Myocyte (in vitro differentiated cells): ENCODE results near the gene TRHDE. TPM values are rescaled to one million over a fixed set of nuclear protein-coding genes. Genes with fewer than 3 reads are reported as not detected.

Experiments
- DNase-seq: peaks from one replicate; pipeline ENCODE4 v3.0.0-alpha.2; 2012; ENCODE audit warnings: low read depth
- total RNA-seq: library from RNA; depleted of rRNA; stranded (reverse); fragments of >200 nt; gene quantifications from 2 replicates; pipeline ENCODE4 v1.2.3, GENCODE V29; 2014

The TRHDE gene
- total RNA-seq, 1 donor from 2014 or later, result not detected

DNA sequence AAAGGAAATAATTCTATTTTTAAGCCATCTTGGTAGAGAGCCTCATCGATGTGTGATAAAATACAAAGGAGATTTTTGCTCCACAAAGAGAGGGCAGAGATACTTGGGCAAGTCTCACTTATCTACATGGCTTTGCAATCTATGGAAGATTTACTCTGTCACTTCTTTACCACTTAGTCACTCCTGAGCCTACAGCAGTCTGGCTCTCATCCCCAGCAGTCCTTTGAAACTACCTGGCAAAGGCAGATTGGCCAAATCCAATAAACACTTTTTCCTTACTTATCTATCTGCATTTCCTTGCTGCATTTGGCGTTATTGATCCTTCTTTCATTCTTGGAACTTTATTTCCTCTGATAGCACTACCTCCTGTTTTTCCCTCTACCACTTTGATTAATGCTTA, 170.0 kb downstream of the TRHDE start:
- DNase-seq, result no peak

DNA sequence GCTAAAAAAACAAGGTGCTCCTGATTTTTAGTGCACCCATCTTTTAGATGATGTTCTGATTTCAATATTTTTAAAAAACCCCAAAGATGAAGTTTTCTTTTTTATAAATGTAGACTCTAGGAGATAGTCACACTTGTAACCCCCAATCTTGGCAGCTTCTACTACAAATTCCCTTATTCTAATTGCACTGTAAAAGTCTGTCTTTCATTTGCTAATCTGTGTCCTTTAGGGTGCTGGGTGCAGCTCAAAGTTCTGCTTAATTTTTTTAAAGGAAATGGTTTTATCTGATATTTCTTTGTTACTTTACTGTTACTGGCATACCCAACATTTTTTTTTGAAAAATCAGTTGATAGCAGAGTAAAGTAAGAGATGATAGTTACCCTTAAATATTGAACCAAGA, 172.0 kb downstream of the TRHDE start:
- no peak for DNase-seq

DNA sequence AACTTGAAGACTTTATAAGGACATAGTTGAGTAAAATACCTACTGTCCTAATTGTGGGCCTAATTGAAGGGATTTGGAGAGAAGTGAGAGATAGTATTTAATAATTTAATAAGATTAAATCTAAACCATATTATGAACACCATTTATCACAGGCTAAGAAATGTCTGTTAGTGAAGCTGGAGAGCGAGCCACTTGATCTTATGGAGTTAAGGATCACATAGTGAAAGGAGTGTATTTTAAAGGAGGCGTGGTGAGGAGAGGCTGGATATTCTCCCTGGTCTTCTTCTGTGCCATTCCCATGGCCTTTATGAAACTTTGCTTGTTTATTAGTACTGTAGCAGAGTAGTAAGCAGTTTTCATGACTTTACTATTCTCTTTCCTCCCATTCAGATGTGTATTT, 172.4 kb downstream of the TRHDE start:
- no peak for DNase-seq

DNA sequence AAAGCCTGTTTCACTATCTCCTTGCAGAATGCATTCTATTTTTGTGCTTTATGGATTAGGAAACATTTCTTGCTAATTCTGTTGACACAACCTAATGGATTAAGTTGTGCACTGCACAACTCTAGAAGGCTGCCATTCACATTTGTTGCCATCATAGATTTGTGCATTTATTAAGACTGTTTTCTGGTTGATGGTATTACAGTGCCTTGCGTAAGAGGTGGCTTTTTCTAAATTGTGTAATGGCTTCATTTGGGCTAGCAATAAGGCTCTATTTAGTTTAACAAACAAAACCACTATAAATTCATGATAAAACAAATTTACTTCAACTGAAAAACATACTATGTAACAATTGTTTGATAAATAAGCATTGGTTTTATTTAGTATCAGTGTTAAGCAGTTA, 175.9 kb downstream of the TRHDE start:
- DNase-seq, result no peak

DNA sequence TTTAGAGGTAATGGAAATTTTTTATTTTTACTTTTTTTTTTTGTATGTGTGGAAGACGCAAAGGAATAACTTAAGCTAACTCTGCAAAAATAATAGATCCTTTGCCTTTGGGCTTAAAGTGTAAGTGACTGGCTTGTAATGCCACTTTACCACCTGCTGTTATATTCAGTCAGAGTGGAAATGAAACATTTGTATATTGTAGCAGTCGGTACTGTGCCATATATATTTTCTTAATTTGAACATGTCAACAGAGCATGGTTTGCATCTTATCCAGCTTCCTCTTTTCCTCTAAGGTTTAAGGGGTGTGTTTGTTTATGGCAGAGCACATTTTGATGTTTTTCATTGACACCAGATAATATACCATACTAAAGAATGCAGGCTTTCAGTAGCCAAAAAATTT, 176.6 kb downstream of the TRHDE start:
- no peak for DNase-seq

DNA sequence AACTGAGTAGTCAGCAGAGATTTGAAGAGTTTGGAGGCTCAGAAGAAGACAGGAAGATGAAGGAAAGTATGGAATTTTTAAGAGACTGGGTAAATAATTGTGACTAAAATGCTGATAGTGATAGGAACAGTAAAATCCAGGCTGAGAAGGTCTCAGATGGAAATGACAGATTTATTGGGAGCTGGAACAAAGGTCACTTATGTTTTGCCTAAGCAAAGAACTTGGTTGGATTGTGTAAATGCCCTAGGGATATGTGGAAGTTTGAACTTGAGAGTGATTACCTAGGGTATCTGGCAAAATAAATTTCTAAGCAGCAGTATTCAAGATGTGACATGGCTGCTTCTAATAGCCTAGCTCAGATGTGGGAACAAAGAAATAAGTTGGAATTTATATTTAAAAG, 180.9 kb downstream of the TRHDE start:
- no peak for DNase-seq

DNA sequence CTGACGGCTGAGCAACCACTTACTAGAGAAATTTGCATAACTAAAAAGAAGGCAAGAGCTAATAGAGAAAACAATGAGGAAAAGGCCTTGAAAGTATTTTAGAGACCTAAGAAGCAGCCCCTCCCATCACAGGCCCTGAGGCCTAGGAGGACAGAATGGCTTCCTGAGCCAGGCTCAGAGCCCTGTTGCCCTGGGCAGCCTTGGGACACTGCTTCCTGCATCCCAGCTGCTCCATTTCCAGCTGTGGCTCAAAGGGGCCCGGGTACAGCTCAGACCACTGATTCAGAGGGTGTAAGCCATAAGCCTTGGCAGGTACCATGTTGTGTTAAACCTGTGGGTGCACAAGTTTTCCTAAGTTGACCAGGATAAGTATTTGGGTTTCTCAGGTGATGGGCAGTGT, 181.4 kb downstream of the TRHDE start:
- DNase-seq, result no peak

DNA sequence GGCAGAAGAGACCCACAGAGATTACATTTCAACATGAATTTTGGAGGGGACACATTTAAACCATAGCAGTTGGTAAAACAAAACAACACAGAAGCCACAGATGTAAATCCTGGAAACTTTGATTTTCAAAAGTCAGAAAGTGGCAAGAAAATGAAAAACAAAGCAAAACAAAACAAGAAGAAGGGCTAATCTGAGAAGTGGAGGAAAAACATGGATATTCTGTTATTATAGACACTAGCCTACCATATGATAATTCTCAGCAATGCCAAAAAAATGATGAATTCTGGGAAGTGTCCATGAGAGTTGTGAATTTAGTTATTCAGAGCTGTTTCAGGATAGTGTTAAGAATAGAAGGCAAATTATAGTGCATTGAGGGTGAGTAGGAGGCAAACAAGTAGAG, 192.3 kb downstream of the TRHDE start:
- DNase-seq, result no peak

DNA sequence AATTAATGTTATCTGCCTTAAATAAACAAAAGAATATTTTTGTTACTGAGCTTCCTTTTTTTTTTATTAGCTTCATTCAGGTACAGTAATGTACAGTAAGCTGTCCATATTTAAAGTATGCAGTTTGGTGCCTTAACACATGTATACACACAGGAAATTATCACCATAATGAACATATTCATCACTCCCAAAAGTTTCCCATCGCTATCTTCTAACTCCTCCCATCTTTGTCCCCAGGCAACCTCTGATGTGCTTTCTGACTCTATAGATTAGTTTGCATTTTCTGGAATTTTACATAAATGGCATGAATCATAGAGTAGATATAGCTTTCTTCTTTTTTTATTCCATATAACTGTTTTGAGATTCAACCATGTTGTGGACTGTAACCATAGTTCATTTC, 193.0 kb downstream of the TRHDE start:
- no peak for DNase-seq

DNA sequence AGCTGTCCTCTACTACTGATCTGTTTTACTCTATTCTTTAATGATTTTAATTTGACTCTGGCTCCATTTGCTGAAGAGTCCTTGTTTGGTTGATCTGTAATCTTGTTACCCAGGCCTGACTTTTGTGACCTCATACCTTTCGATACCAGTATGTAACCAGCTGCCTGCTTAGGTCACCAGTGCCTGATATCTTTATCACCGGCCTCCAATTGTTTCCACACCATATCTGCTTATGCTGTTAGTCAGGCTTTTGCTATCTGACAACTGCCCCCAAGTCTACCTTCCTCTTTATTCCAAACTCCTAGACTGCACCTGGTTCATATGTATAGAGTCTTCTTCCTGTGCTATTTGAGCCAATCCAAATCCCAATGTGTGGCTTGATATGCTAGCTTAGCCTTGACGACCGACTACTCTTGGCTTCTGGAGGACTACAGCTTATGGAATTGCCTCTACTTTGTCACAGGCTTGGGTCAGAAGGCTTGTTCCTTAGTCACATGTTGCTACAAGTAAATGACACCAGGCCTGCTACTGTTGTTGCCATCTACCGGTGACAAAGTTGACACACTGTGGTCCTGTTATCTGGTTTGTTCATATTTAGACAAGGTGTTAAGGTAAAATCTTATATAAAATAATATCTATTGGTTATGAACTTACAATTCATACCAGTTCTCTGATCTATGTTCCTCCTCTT, 193.9 kb downstream of the TRHDE start:
- DNase-seq, result no peak

DNA sequence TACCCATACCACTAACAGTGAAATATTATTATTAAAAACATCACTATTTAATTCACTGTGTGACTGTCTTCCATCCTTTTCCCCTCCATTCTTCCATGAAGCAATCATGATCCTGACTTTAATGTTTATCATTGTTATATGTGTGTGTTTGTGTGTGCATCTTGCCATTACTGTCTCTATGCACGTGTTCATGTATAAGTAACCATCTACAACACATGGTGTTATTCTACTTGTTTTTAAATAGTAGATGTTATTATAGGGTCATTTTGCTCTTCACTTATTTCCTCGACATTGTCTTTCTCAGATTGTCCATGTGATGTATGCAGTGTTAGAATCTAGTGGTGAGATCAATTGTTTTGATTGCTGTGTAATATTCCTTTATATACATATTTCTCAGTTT, 195.8 kb downstream of the TRHDE start:
- DNase-seq, result no peak

DNA sequence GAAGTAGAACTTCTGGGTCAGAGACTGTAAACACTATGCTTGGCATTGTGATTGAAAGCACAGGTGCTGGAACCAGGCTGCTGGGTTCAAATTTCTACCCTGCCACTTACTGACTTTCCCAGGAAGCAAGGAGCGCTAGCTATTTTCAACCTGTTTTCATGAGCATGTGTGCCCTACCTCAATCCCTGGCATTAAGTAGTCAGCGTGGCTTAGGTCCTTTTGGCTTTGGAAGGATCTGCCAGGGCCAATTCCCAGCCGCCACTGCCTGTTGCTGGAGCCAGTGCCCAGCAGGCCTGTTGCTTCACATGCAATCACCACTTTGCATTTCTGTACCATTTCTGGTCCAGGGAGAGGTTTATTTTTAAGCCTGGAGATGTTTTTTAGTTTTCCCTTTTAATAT, 196.3 kb downstream of the TRHDE start:
- no peak for DNase-seq

DNA sequence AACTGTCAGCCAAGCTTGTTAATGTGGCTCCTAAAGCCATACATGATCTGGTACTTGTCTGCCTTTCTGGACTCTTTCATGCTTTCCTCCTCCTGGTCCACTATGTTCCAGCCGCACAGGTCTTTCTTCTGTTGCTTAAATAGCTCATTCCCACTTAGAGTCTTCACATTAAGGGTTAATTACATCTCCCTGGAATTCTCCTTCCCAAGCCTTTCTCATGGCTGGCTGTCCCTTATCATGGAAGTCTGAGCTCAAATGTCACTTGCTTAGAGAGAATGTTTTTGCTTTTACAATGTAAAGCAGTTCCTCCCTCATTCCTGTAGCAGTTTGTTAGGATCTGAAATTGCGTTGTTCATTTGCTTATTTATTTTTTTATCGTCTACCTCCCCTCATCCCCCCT, 199.6 kb downstream of the TRHDE start:
- no peak for DNase-seq

DNA sequence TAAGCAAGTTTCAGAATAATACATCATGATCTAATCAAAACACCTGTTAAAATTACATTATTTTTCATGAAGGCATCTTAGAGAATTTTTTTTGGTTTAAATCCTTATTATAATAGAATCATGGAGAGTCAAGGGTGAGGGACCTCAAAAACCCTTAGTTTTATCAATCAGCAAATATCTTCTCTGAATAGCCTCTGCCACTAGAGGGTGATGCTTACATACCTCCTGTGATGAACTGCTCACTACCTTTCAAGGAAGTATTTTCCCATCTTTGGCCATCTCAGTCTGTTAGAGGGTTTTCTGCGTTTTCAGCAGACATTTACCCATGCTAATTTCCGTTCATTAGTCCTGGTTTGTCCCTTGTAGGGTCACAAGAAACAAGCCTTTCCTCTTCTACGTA, 200.2 kb downstream of the TRHDE start:
- no peak for DNase-seq

DNA sequence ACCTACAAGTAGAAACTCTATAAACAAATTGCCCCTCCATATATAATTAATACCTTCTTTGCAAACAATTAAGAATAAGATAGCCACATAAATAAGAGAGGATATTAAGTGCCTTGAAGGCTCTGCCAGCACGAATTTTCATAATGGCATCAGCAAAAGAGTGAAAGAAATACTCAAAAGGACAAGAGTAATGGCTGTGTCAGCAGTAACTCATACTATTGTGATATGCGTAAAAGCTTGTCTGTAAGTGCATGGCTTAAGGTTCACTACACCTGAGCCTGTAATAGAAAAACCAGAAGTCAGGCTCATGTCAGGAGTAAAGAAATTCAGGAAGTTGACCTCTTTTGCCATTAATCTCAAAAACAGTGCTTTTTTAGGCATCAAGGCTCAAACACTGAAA, 204.1 kb downstream of the TRHDE start:
- DNase-seq, result no peak

DNA sequence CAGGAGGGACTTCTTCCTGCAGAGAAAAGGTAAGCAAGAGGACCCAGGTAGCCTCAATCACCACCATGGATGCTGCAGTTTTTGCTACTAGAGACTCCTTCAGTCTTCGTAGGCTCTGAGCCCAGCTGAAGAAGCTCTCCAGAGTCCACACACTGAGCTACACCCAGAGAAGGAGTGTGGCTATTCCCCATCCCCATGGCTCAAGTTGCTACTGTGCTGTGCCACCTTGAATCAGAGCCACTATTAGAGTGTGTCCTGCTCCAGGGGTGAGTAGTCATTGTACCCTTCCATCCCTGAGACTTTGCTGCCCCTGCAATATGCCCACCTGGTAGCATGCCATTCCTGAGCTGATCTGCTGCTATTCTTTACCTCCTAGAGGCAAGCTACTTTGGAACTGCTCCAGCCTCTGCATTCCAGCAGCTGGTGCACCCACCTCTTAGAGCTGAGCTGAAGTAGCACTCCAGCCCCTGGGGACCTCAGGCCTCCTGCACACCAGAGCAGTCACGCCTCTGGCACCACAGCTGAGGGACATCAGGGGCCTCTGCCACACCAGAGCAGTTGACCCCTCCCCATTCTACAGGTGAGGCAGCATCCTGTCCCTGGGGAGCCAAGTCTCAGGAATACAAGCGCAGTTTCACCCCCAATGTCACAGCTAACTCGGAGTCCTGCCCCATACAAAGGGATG, 213.0 kb downstream of the TRHDE start:
- DNase-seq, result no peak

DNA sequence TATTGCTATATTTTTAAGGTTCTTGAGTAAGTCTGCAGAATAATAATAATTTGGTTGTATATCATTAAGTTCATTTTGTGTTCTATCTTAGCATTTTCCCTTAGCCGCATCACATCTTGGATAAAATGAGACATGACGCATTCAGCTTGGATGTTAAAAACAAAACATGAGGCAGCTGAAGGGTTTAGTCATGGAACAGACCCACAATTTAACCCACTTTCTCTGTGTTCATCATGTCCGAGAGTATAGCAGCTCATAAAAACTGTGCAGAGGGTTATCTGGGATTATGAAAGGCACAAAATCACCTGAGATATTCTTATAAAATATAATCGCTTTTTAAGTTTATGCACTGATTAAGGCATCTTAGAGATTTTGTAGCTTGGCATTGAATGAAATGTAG, 219.3 kb downstream of the TRHDE start:
- DNase-seq, result no peak

DNA sequence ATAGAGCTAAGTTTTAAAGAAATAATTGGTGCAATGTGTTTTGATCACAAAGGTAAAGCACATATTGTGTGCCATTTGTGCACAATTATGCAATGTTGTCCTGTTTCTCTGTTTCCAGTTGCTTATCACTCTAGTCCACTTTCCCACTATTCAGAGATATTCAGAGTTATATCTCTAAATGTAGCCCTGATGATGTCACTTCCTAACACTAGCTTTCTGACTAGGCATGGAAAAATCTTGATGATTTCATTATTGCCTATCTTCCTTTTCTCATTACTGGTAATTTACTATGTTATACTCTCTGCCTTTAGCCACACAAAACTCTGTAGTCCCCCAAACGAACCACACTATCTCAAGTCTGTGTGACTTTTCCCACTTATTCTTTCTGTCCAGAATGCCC, 221.2 kb downstream of the TRHDE start:
- no peak for DNase-seq

DNA sequence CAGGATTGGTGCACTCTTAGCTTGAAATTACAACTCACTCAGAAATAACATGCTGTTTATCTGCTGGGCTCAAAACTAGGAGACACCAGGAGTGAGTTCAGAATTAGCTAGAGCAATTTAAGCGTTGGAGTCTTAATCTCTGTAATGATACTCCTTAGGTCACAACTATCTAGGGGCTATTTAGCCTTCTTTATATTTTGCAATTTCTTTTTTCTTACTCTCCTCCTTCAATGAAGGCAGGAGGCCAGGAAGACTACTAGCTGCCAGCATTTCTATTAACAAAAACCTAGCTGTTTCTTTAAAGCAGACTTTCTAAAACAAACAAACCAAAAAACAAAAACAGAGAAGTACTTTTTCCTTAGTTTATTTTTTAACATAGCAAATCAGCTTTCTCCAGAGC, 226.2 kb downstream of the TRHDE start:
- DNase-seq, result no peak

DNA sequence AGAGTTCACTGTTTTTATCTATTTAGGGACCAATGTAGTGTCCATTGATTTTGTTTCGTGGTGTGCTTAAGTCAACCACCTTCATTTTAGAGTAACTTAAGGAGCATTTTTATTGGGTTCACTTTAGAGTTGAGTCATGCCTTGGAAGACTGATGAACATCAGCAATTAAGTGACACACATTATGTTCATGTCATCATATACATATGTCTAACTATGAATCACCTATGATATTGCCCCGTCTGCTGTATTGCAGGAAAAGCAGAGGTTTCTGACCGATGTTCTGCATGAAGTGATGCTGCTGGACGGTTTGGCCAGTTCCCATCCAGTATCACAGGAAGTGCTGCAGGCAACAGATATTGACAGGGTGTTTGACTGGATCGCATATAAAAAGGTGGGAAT, 227.1 kb downstream of the TRHDE start:
- no peak for DNase-seq

DNA sequence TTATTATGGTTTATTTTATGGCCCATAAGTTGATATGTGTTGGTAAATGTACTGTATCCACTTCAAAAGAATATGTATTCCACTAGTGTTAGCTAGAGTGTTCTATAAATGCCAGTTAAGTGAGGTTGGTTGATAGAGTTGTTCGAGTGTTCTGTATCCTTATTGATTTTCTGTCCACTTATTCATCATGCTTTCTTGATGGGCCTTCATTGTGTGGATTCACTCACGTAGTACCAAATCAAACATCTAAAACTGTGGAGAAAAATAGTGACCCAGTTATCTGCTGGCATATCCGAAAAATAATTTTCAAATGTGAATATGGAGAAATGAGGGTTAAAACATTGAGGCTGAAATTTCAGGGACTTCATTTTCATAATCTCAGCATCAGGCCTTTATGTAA, 230.4 kb downstream of the TRHDE start:
- no peak for DNase-seq

DNA sequence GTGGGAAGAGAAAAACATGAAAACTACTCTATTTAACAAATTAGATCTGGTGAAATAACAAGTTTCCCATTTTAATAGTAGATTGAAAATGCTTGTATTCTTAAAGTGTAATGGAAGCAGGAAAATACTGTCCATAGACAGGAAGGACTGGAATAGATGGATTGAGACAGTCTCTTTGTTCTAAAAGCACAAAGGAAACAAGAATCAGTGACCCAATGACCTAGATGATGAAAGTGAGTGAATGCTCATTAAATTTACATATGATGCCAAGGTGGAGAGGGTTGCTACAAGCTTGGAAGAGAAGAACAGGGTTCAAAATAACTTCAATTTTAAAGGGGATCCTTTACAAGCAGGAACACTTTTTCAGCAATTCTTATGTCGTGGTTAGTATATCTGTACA, 233.1 kb downstream of the TRHDE start:
- DNase-seq, result no peak

DNA sequence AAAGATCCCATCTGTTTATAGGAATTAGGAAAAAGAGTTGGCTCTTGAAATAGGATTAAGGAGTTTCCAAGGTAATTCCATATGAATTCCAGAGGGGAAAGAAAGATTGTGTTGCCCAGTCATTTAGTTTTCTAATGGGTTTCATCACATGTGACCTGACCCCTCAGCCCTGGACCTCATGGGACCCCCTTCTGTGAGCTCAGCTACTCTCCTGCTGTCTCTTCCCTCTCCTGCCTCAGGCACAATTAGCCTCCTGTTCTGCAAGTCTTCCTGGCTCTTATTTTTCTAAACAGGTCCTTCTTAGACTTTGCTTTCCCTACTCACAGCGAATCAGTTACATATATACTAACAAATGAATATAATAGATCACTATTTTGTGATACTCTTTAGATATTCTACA, 237.7 kb downstream of the TRHDE start:
- DNase-seq, result no peak
